Kidney capillary endothelial cell (primary cell): ENCODE measurements around the gene INTS4.
"Not testable (repeated sequence)": the region's sequence is repeated elsewhere in the genome, so short reads cannot be mapped to it uniquely, and the experiment has no call there.

Experiments
- DNase-seq: peaks from one replicate; pipeline ENCODE4 v3.0.0-alpha.2; 2018; ENCODE audit warnings: low spot score

INTS4 gene

DNA sequence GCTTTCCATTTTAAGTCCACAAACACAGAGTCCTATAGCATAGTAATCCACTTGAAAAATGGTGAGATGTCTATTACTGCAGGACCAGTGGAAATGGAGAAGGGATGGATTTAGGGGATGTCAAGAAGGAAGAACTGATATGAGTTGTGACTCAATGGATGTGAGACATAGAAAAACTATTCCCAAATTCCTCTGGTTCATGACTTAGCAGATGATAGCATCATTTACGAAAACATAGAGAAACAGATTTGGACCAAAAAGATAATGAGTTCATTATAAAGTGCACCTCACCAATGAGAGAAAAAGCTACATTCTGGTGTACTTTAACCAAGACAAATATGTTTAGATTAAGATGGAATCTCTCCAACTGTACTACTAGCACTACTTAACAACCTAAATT, 51.2 kb downstream of the INTS4 start:
- not testable (repeated sequence) for DNase-seq

DNA sequence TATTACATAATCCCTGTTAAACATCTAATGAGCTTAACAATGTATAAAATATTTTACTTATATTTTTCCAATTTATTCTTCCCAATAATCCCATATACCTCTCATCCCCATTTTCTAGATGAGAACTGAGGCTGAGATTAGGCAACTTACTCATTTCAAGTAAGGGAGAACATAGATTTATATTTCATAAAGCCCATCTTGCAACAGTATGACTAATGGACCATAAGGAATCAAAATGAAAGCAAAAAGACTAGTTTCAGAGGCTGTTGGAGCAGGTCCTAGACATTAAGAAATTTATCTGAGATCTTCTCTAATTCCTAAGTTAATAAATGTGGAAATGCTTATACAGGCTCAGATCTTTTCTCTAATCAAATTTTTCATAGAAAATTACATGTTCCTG, 52.0 kb downstream of the INTS4 start:
- DNase-seq: not testable (repeated sequence)

DNA sequence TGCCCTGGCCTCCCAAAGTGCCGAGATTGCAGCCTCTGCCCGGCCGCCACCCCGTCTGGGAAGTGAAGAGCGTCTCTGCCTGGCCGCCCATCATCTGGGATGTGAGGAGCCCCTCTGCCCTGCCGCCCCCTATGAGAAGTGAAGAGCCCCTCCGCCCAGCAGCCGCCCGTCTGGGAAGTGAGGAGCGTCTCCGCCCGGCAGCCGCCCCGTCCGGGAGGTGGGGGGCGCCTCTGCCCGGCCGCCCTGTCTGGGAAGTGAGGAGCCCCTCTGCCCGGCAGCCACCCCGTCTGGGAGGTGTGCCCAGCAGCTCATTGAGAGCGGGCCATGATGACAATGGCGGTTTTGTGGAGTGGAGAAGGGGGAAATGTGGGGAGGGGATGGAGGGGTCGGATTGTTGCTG, 60.9 kb downstream of the INTS4 start:
- not testable (repeated sequence) for DNase-seq

DNA sequence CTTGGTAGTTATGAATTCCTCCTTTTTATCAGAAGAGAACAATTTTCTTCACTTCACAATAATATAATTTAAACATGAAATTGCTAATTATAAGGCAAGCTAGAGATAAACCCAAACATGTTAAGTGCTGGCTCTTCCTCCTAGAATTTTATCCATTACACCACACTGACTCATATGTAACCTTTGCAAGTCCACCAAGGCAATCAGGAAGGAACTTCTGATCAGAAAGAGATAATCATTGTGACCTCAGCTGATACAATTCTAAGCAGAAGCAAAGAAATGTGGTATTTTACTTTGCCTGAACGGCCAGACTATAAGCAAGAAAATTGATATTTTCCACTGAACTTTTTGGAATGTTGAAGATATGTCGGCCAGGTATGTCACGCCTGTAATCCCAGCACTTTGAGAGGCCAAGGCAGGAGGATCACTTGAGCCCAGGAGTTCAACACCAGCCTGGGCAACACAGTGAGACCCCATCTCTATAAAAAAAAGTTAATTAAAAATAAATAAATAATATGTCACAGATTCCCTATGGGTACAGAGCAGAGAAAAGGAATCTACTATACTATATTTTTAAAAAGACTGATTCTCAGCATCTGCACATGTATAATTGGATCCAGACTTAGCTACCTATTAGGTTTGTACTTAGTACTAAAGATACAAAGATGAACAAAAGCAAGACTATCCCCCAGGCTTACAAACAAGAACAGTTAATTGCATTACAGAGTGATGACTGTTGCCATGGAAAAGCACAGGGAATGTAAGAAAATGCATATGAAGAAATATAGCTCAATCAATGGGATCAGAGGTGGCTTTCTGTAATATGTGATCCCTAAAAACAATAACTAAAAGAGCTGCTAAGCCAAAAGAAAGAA, 63.9 kb downstream of the INTS4 start:
- DNase-seq: peak; percentile 22

DNA sequence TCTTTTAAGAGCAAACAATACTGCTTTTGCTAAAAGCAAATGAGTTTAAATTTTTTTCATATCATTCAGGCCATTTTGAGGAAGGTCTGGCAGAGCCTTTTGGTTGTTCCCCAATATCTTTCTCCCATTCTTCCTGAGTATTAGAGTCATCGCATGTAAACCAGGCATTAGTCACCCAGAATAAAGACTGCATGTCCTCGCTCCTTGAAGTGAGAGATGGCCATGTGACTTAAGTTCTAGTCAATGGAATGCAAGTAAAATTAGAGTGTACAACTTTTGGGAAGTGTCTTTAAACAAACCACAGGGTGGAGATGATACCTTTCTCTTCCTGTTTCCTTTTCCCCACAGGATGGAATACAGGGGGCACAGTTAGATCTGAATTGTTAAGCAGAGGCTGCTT, 76.8 kb downstream of the INTS4 start:
- not testable (repeated sequence) for DNase-seq

DNA sequence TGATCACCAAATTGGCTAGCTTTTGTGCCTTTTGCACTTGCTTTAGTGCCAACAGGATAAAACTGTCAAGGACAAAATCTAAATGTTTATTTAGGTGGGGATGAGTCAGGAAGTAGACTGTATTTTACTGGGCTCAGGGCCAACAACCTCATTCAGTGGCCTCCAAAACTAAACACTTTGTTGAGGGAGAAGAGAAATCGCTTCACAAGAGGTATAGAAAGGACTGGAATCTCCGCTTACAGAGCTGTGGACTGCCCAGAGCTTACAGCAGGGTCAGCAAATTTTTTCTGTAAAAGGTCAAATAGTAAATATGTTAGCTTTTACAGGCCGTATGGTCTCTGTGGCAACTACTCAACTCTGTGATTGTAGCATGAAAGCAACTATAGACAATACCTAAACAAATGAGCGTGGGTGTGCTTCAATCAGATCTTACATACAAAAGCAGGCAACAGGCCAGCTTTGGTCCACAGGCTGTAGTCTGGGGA, 80.1 kb downstream of the INTS4 start:
- peak; percentile 40 for DNase-seq

DNA sequence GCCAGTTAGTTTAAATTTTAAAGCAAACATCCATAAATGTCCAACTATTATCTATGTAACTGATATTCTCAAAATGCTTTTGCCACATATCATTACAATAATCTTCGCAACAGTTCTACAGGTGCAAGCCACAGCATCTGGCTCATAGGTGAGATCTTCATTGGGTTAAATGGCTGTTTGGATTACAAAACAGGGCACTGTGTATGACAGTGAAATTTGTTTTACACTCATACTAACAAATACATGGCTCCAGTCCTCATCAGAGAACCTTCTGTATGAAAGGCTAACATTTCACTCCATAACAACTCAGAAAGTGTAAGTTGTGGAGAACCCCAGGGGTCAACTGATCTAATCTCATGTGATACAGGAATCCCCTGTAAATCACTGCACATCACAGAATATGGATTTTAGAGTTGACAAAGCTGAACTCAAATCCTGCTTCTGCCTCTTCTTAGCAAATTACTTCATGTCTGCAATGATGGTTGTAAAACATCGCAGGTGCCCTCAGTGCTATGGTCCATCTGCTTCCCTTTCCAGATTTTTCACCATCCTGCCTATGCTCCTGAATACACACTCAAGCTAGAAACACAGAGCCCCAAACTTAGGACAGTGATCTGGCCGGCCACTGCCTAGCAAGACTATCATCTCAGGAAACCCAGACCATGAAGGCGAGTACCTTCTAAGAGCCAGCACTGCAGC, 80.7 kb downstream of the INTS4 start:
- DNase-seq: not testable (repeated sequence)

DNA sequence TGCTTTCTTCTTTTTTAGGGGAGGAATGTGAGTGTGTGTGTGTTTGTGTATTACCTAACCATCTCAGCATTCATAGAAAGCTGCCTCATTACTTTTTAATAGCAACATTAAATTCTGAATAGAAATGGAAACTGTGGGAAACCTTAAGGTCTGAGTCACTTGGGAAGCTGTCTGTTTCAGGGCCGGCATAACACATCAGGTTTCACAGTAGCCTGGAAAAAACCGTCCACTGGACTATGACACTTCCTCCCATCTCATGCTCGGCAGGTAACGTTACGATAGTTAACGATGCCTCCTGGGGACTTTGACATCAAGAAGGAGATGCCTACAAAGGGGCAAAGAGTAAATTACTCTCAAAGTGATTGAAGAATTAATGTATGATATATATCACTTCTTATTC, 83.6 kb downstream of the INTS4 start:
- DNase-seq: not testable (repeated sequence)

DNA sequence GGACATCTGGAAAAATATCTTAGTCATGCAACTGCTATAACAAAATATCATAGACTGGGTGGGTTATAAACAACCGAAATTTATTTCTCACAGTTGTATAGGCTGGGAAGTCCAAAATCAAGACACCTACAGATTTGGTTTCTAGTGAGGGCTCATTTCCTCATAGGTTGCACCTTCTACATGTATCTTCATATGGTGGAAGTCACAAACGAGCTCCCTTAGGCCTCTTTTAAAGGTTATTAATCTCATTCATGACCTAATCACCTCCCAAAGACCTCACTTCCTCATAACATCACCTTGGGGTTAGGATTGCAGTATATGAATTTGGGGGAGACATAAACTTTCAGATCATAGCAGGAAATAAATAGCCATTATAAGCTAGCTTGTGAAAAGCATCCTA, 85.2 kb downstream of the INTS4 start:
- DNase-seq: no peak

DNA sequence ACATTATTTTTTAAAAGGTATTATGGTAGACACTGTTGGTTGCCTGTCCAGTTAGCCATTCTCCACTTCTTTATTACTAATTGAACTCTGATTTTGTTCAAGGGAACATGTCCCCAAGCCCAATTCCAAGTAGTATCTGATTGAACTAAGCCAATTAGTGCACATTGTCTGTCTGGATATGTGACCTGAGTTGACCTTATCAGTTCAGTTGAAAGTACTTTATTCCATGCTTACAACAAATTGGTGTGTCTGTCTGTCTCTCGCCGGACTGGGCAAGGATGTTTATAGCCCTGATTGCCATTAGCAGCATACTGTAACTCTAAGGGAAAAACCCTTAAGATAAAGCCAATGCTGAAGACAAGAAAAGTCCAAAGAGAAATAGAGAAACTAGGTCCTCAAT, 85.6 kb downstream of the INTS4 start:
- no peak for DNase-seq

DNA sequence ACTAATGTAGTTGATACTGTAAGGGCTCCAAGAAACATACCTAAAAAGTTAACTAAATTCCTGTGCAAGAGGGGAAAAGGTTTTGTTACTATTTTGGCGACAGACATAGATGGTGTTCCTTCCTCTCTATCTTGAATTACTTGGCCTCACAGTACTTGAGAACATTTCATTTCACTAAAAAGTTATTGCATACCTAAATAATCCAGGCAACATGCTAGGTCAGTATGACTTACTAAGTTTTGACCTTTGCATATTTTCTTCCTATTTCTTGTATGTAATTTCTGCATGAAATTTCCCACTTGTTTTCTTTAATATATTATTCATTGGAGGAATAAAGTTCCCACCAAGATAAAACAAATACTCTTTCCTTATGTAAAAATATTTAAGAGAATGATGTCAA, 99.5 kb downstream of the INTS4 start:
- not testable (repeated sequence) for DNase-seq

DNA sequence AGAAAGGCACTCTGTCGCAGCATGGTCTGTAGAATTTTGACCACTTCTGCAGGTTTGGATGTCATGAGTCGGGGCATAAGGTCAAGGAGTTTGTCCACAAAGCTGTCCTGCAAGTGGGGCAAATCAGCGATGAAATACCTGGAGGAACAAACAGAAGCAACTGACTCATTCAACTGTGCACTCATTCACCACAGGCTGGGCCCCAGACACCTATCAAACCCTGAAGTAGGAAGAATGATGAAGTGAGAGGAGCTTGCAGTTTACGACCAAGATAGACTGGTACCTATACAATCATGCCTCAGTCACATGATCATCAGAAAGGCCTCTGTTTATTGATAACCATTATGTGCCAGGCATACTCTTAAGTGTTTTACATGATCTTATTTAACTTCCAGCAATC, 102.8 kb downstream of the INTS4 start:
- DNase-seq: not testable (repeated sequence)

DNA sequence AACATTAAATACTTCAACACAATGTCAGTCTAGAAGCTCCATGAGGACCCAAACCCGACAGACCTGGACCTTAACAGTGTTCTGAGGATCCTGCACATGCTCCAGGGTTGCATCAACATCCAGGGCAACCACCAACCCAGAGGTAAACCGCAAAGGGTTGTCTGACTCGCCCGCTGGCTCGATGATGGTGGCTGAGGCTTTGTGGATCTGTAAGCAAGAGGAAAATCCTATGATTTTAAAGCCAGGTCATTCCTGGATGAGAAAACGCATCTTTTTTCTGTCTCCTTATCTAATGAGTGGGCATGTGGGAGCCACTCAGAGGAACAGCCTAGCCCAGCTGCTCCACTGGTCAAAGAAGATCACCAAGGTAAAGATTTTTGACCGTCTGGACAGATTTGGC, 103.2 kb downstream of the INTS4 start:
- DNase-seq: not testable (repeated sequence)

DNA sequence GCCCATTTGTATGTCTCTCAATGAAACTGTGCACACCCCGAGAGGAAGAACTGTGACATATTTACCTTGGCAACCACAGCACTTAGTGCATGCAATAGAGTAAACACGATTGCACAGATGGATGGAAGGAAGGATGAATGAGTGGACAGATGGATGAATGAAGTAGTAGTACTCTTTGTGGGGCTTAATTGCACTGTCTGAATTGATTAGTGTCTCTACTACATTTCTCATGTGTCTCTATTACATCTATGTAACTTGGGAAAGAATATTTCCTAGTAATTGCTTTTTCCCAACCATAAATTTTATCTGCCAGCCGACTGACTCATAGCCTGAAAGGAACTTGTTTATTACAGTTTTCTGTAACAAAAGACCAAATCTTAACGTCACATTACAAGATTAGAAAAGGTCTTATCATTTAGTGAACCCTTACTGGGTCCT, 103.8 kb downstream of the INTS4 start:
- DNase-seq: peak; percentile 25

DNA sequence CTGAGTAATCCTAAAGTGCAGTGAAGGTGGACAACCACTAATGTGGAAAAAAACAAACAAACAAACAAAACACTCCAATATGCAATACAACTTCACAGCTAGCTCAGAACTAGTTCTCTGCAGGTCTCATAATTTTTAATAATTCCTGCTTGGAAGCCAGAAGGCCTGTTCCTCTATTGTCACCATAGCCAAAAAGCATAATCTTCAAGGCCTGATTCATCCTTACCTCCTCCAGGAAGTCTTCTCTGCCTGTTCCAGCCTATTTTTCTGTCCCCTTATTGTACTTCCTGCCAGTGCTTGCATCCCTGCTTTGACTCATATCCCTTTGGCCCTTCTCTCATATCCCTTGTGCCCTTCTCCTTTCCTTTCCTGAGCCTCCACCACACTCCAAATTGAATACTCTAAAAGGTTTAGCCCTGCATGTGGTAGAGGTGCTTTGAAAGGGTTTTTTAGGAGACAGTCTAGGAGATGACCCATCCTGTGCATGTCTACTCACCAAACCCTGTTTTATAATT, 104.3 kb downstream of the INTS4 start:
- DNase-seq: peak; percentile 27

DNA sequence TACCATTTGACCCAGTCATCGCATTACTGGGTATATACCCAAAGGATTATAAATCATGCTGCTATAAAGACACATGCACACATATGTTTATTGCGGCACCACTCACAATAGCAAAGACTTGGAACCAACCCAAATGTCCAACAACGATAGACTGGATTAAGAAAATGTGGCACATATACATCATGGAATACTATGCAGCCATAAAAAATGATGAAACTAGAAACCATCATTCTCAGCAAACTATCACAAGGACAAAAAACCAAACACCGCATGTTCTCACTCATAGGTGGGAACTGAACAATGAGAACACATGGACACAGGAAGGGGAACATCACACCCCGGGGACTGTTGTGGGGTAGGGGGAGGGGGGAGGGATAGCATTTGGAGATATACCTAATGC, 105.4 kb downstream of the INTS4 start:
- DNase-seq: not testable (repeated sequence)

DNA sequence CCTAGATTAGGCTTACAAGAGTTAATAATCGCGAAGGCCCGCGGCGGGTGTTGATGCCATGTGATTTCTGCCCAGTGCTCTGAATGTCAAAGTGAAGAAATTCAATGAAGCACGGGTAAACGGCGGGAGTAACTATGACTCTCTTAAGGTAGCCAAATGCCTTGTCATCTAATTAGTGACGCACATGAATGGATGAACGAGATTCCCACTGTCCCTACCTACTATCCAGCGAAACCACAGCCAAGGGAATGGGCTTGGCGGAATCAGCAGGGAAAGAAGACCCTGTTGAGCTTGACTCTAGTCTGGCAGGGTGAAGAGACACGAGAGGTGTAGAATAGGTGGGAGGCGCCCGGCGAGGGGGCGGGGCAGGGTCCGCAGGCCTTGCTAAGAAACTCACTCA, 108.1 kb downstream of the INTS4 start:
- DNase-seq: no peak

DNA sequence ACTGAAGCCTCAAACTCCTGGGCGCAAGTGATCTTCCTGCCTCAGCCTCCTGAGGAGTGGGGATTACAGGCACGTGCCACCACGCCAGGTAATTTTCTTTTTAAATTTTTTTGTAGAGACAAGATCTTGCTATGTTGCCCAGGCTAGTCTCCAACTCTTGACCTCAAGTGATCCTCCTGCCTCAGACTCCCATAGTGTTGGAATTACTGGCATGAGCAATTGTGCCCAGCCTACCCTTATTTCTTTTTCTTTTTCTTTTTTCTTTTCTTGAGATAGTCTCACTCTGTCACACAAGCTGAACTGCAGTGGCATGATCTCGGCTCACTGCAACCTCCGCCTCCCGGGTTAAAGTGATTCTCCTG, 109.7 kb downstream of the INTS4 start:
- DNase-seq: no peak

DNA sequence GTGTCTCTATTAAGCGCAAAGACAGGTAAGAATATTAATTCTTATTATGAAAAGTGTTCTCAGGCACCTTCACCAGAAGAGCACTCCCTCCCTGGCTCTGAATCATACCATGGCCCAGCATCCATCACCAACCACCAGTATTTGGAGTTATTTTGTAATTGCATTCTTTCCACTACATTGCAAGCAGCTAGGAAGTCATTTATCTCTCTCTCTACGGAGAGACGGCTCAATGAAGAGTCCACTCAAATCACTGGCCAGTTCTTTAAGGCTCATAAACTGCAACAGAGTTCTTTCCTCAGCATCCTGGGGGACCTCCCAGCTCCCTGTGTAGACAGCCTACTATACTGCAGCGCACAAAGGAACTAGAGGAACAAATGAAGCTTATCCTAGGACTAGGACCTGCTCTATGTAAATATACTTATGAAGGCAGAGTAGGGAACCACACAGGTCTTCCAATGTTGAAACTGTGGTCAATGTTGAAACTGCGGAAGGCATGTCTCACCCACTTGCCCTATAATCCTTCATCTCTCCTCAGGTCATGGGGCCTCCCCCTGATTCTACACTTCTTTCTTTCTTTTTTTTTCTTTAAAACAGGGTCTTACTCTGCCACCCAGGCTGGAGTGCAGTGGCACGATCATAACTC, 110.2 kb downstream of the INTS4 start:
- DNase-seq: no peak

DNA sequence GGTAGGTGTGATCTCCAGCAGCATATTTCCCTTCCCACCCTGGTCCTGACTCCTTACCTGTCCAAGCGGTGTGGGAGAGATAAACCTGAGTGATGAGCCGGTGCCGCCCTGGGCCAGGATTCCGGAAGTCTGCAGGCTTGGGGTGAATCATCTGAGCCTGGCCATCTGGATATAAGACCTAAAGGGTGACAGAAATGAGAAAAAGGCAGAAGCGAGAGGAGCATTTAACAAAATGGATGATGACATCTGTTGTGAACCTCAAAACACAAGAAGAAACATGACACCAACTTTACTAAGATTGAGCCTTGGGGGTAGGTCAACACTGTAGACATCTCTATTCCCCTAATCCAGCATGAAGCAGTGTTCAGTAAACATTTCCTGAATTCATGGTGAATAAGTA, 110.7 kb downstream of the INTS4 start:
- DNase-seq: no peak

DNA sequence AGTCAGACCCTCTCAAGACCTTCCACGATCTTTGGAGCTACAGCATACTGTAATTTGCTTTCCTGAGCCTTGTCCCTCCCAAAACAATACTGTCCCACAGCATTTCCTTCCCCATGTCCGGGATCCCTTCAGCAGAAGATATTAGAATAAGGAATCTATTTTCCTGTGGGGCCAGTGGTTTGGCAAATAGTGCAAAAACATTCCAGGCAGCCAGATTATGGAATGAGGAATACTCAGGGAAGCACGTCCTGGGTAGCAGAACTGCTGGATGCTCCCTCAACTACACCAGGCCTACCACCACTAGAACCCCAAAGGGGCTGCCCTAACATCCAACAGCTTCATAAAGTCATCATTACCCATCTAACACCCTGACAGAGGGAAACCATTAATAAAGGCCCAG, 112.1 kb downstream of the INTS4 start:
- no peak for DNase-seq

DNA sequence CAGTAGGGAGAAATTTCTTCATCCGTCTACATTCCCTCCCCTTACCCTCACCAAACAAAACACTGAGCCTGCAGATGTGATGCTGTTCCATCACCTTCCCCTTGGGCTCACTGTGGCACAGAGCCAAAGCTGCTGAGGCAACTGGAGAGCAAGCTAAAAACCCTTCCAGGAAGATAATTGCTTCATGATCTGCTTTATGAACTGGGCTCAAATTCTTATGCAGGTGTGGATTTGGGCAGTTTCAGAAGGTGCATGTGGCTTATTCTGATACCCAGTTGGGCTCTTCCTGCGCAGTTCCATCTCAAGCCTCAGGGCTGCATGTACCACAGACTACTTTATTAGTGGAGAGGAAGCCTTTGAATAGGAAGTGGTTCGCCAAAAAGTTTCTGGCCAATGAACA, 115.2 kb downstream of the INTS4 start:
- DNase-seq: no peak

DNA sequence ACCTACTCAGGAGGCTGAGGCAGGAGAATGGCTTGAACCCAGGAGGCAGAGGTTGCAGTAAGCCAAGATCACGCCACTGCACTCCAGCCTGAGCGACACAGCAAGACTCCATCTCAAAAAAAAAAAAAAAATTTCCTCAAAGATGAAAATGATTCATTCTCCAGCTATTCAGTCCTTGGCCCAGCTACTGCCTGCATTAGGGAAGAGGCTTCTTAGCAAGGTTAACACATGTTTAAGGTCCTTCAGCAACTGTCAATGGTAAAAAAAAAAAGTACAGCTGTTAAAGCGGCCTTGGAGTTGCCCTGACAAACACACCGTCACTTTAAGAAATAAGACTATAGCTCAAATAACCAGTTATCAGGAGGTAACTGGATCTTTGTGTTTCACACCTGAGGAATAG, 116.2 kb downstream of the INTS4 start:
- peak; percentile 11 for DNase-seq
